Measurements from ENCODE around the gene PXT1.
"Not testable (repeated sequence)": the region's sequence is repeated elsewhere in the genome, so short reads cannot be mapped to it uniquely, and the experiment has no call there.

Gene PXT1

DNA sequence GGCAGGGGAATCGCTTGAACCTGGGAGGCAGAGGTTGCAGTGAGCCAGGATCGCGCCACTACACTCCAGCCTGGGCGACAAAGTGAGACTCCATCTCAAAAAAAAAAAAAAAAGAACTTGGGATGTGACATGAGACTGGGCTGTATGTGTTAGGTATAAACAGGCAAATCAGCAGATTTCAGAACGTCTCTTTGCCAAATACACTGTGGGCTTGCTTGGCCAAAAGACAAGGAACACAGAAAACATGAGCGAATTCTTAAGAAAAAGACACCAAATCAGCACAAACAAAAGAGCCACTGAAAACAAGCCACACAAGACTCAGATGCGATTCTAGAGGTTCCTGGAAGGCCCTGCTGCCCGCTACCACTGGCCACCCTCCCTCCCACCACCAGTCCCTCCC is 67.7 kb downstream of the PXT1 start:
- no peaks in the 10 kb centered on the region for H3K9me3 Mint-ChIP-seq
- no peak for DNase-seq
- peaks cover 5% of the 10 kb centered on the region for H3K27me3 Mint-ChIP-seq
- H3K36me3 Mint-ChIP-seq (ENCODE audit: low read depth): no peaks in the 10 kb centered on the region
- H3K27ac Mint-ChIP-seq: no peak overlapping the region
- H3K4me3 Mint-ChIP-seq: no peak overlapping the region
- H3K4me1 Mint-ChIP-seq (ENCODE audit: low read depth): no peaks in the 10 kb centered on the region

DNA sequence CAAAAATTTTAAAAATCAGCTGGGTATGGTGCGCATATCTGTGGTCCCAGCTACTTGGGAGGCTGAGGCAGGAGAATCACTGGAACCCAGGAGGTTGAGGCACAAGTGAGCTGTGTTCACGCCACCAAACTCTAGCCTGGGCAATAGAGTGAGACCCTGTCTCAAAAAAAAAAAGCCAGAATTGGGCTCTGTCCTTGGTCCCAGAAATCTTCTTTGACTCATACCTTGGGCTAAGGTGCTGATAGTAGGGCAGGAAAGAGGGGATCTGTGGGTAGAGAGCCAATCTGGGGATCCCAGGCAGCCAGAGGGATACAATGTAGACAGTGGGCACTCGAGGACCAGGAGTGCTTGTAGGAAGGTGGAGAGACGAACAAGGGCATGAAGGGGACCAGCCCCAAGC is 68.5 kb downstream of the PXT1 start:
- no peaks in the 10 kb centered on the region for H3K4me1 Mint-ChIP-seq (ENCODE audit: low read depth)
- H3K4me3 Mint-ChIP-seq: no peak overlapping the region
- no peaks in the 10 kb centered on the region for H3K9me3 Mint-ChIP-seq
- DNase-seq: no peak
- peaks cover 5% of the 10 kb centered on the region for H3K27me3 Mint-ChIP-seq
- H3K27ac Mint-ChIP-seq: no peak overlapping the region
- H3K36me3 Mint-ChIP-seq (ENCODE audit: low read depth): no peaks in the 10 kb centered on the region

DNA sequence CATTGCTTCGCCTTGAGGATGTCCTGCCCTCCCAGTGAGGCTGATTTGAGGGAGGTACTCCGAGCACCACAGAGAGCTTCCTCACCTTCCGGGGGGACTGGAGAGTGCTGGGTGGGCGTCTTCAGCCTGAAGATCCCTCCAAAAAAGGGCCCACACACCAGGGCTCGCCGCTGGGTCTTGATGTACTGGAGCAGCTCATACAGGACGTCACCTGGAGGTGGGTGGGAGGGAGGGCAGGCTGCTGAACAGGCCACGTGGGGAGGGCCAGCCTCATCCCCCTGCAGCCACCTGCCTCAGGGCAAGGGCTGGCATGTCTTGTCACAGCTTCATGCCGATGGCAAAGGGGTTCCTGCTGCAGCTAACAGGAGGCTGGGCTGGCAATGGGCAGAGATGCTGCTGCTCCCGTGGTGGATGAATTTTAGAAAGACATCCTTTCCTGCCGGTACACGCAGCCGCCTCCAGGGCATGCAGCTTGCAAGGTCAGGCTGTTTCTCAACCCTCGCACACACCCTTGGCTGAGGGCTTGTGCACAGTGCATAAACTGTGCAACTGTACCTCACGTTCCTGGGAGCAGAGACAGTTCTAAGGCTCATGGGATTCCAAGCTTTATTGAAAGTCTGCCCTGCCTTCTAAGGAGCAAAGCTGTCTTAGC is 69.2 kb downstream of the PXT1 start:
- Mint-ChIP-seq H3K9me3 (no peaks in the 10 kb centered on the region), H3K36me3 (ENCODE audit: low read depth) (no peaks in the 10 kb centered on the region), H3K4me3 (no peak overlapping the region), H3K27me3 (peaks cover 5% of the 10 kb centered on the region), H3K27ac (no peak overlapping the region), H3K4me1 (ENCODE audit: low read depth) (no peaks in the 10 kb centered on the region)
- DNase-seq: no peak

GRCh38 chr6:36372088-36372487 is 70.6 kb downstream of the PXT1 start:
- H3K4me3 Mint-ChIP-seq: no peak overlapping the region
- H3K36me3 Mint-ChIP-seq (ENCODE audit: low read depth): no peaks in the 10 kb centered on the region
- no peaks in the 10 kb centered on the region for H3K9me3 Mint-ChIP-seq
- H3K4me1 Mint-ChIP-seq (ENCODE audit: low read depth): no peaks in the 10 kb centered on the region
- H3K27ac Mint-ChIP-seq: no peak overlapping the region
- peaks cover 5% of the 10 kb centered on the region for H3K27me3 Mint-ChIP-seq
- no peak for DNase-seq

- Mint-ChIP-seq H3K36me3 (ENCODE audit: low read depth) (no peaks in the 10 kb centered on the region), H3K4me3 (no peak overlapping the region)
- DNase-seq: no peak
Observed at GRCh38 chr6:36371211-36371610, 71.4 kb downstream of the PXT1 start.

DNA sequence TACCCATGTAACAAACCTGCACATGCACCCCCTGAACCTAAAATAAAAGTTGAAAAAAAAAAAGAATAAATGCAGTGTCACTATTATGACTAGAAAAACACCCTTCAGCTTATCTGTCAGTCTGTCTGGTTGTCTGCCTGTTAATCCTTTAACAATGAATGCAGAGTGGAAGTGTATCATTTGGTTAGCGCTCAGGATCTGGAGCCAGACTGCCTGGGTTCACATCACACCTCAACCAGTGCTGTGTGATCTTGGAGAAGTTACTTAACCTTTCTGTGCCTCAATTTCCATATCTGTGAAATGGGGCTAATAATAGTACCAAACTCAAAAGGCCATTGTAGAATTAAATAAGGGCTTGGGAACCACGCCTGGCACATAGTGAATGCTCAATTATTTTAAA is 72.0 kb downstream of the PXT1 start:
- Mint-ChIP-seq H3K36me3 (ENCODE audit: low read depth) (no peaks in the 10 kb centered on the region), H3K4me3 (no peak overlapping the region), H3K27me3 (peaks cover 5% of the 10 kb centered on the region), H3K27ac (no peak overlapping the region), H3K9me3 (no peaks in the 10 kb centered on the region), H3K4me1 (ENCODE audit: low read depth) (no peaks in the 10 kb centered on the region)
- no peak for DNase-seq

More at GRCh38 chr6:36371211-36371610, 71.4 kb downstream of the PXT1 start:
- Mint-ChIP-seq H3K9me3 (no peaks in the 10 kb centered on the region), H3K4me1 (ENCODE audit: low read depth) (no peaks in the 10 kb centered on the region), H3K27me3 (peaks cover 5% of the 10 kb centered on the region), H3K27ac (no peak overlapping the region)

DNA sequence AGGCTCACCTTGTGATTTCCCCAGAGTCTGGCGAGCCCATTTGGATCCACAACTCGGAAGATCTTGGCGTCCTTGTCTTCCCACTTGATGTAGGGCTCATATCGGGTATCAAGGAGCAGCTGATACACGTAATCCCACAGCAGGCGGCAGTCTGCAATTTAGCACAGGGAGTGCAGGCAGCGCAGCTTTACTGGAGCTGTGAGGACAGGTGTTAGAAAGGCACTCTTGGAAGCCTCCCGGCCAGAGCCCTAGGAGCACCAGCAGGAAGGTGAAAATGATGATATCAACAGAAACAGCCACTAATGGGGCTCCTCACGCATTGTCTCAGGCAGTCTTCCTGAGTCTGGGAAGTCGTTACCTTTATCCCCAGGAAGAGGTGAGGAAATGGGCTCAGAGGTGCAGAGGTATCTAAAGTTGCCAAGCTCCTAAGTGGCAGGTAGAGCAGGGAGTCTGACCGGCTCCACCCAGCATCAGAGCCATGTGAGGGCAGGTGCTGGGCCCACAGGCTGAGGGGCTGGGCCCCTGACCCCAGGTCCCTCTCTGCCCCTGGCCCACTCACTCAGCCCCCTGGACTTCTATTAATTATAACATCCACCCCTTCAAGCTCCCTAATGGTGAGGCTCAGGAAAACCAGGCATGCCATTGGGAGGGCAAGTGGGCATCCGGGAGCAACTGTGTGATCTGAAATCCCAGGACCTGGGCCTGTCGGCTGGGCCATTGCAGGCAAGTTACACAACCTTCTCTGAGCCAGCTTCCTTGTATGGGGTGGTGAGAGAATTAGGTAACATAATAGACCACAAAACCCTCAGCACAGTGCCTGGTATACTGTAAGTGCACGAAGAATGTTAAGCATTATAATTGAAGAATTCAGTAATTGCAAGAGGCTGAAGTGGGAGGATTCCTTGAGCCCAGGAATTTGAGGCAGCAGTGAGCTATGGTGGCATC is 73.5 kb downstream of the PXT1 start:
- H3K4me3 Mint-ChIP-seq: no peak overlapping the region
- H3K27me3 Mint-ChIP-seq: peaks cover 5% of the 10 kb centered on the region
- H3K36me3 Mint-ChIP-seq (ENCODE audit: low read depth): no peaks in the 10 kb centered on the region
- H3K27ac Mint-ChIP-seq: no peak overlapping the region
- no peaks in the 10 kb centered on the region for H3K9me3 Mint-ChIP-seq
- no peak for DNase-seq
- no peaks in the 10 kb centered on the region for H3K4me1 Mint-ChIP-seq (ENCODE audit: low read depth)

GRCh38 chr6:36368421-36368820 is 74.2 kb downstream of the PXT1 start:
- no peaks in the 10 kb centered on the region for H3K9me3 Mint-ChIP-seq
- no peak overlapping the region for H3K4me3 Mint-ChIP-seq
- H3K4me1 Mint-ChIP-seq (ENCODE audit: low read depth): no peaks in the 10 kb centered on the region
- H3K36me3 Mint-ChIP-seq (ENCODE audit: low read depth): no peaks in the 10 kb centered on the region
- no peak overlapping the region for H3K27ac Mint-ChIP-seq
- peaks cover 5% of the 10 kb centered on the region for H3K27me3 Mint-ChIP-seq
- no peak for DNase-seq

- Mint-ChIP-seq H3K9me3 (no peaks in the 10 kb centered on the region), H3K36me3 (ENCODE audit: low read depth) (no peaks in the 10 kb centered on the region), H3K4me1 (ENCODE audit: low read depth) (no peaks in the 10 kb centered on the region), H3K4me3 (no peak overlapping the region), H3K27ac (no peak overlapping the region), H3K27me3 (peaks cover 5% of the 10 kb centered on the region)
- no peak for DNase-seq
Observed at GRCh38 chr6:36367743-36368142, 74.9 kb downstream of the PXT1 start.

DNA sequence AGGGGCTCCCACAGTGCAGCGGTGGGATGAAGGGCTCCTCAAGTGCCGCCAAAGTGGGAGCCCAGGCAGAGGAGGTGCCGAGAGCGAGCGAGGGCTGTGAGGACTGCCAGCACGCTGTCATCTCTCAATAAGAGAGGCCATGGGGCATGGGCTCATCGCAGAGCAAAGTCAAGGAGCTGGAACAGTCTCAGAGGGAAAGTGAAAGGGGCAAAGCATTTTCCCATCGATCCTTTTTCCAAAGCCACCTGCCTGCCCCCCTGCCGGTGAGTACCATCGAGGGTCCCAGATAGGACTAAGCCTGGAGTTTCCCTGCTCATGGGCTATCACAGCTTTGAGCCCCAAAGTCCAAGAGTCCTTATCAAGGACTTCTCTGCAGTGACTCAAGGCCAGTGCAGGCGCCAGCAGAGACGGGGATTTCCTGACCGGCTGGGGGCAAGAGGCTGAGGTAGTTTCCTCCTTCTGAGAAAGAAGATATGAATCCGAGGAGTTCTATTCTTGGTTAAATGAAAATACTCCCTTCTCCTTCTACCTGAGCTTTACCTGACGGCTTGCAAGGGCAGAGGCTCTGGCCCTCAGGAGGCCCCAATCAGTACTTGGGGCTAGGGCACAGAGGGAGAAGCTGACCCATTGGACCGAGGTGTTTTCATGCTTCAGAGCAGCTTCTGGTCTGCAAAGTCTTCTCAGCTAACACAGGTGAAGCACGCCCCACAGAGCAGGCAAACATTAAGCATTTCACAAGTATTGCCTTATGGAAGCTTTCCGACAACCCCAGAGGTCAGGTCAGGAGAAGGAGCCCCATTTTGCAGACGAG is 77.8 kb downstream of the PXT1 start:
- Mint-ChIP-seq H3K27me3 (no peaks in the 10 kb centered on the region), H3K27ac (no peak overlapping the region), H3K4me3 (no peak overlapping the region), H3K9me3 (no peaks in the 10 kb centered on the region), H3K36me3 (ENCODE audit: low read depth) (no peaks in the 10 kb centered on the region), H3K4me1 (ENCODE audit: low read depth) (no peaks in the 10 kb centered on the region)
- DNase-seq: no peak

DNA sequence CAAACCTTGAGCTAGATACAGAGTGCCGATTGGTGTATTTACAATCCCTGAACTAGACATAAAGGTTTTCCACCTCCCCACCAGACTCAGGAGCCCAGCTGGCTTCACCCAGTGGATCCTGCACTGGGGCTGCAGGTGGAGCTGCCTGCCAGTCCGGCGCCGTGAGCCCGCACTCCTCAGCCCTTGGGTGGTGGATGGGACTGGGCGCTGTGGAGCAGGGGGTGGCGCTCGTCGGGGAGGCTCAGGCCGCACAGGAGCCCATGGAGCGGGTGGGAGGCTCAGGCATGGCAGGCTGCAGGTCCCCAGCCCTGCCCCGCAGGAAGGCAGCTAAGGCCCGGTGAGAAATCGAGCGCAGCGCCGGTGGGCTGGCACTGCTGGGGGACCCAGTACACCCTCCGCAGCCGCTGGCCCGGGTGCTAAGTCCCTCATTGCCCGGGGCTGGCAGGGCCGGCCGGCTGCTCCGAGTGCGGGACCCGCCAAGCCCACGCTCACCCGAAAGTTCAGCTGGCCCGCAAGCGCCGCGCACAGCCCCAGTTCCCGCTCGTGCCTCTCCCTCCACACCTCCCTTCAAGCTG is 78.5 kb downstream of the PXT1 start:
- H3K4me1 Mint-ChIP-seq (ENCODE audit: low read depth); H3K4me3 Mint-ChIP-seq; DNase-seq; H3K27ac Mint-ChIP-seq; H3K36me3 Mint-ChIP-seq (ENCODE audit: low read depth); H3K27me3 Mint-ChIP-seq; H3K9me3 Mint-ChIP-seq: not testable (repeated sequence)

DNA sequence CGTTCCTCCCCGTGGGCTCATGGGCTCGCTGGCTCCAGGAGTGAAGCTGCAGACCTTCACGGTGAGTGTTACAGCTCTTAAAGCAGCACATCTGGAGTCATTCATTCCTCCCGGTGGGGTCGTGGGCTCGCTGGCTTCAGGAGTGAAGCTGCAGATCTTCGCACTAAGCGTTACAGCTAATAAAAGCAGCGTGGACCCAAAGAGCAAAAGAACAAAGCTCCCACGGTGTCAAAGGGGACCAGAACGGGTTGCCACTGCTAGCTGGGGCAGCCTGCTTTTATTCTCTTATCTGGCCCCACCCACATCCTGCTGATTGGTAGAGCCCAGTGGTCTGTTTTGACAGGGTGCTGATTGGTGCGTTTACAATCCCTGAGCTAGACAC is 79.3 kb downstream of the PXT1 start:
- DNase-seq; H3K36me3 Mint-ChIP-seq (ENCODE audit: low read depth); H3K9me3 Mint-ChIP-seq; H3K4me1 Mint-ChIP-seq (ENCODE audit: low read depth); H3K4me3 Mint-ChIP-seq; H3K27me3 Mint-ChIP-seq; H3K27ac Mint-ChIP-seq: not testable (repeated sequence)

DNA sequence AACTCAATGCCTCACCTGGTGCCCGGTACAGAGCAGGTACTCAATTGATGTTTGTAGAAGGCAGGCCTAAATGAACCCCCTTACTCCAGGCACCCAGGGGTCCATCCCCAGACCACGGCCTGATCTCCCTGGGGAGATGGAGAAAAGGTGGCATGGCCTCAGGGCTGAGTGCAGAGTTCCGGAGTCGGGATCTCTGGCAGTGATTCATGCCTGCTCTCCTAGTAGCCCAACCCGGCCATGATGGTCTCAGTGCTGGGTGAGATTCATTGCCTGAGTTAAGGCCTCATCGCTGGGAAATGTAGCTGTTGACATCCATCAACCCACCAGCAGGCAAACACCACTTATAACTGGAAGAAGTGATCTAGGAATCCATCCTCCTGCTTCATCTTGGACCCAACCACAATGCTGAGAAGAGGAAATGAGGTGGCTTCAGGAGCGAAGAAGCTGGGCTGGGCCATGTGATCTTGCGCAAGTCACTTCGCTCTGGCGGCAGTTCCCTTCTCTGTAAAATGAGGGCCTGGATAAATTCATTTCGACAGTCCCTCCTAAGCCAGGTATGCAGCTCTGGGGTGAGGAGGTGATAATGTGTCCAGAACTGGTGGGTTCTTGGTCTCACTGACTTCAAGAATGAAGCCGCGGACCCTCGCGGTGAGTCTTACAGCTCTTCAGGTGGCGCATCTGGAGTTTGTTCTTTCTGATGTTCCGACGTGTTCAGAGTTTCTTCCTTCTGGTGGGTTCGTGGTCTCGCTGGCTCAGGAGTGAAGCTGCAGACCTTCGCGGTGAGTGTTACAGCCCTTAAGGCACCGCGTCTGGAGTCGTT is 79.9 kb downstream of the PXT1 start:
- Mint-ChIP-seq H3K9me3 (no peaks in the 10 kb centered on the region), H3K27ac (no peak overlapping the region), H3K27me3 (peaks cover 2% of the 10 kb centered on the region), H3K36me3 (ENCODE audit: low read depth) (no peaks in the 10 kb centered on the region), H3K4me3 (no peak overlapping the region), H3K4me1 (ENCODE audit: low read depth) (peaks cover 5% of the 10 kb centered on the region)
- DNase-seq: no peak

DNA sequence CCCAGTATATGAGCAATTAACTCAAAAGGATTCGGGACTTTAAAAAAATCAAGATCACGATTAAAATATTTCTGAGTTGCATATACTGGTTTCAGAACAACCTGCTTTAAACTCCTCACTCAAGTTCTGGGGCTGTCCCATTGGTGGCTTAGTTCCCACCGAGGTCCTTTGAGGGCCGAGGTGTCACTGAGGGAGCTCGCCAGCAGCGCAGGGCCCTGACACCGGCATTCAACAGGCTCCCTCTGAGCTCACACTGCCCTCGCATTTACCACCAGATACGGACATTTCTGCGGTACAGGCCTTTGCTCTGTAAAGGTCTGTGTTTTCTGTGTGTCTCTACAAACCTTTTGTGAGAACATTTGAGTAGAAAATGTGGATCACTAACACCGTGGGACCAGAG is 81.6 kb downstream of the PXT1 start:
- Mint-ChIP-seq H3K27ac (no peak overlapping the region), H3K4me3 (no peak overlapping the region), H3K9me3 (no peaks in the 10 kb centered on the region)

More for the DNA sequence above, 81.6 kb downstream of the PXT1 start:
- no peak for DNase-seq
- Mint-ChIP-seq H3K36me3 (ENCODE audit: low read depth) (no peaks in the 10 kb centered on the region), H3K27me3 (peaks cover 5% of the 10 kb centered on the region), H3K4me1 (ENCODE audit: low read depth) (peaks cover 9% of the 10 kb centered on the region)
